ENCODE data around the gene SEC14L2. TPM values are rescaled to one million over a fixed set of nuclear protein-coding genes. Genes with fewer than 3 reads are reported as not detected.

SEC14L2 gene
- total and polyA plus RNA-seq, 3 donors from 2014 or later, result 2.2 to 4.7 (median 3.5) TPM

DNA sequence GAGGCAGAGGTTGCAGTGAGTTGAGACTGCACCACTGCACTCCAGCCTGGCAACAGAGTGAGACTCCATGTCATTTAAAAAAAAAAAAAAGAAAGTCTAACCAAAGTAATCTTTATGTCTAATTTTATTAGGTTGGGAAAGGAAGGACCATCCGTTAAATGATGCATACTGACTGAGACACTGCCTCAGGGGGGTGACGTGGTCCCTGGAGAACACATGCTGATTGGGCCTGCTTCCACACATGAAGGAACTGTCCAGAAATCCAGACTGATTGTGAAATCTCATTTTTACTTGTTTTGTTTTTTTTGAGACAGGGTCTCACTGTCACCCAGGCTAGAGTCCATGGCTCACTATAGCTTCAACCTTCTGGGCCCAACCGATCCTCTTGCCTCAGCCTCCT lies 45.6 kb upstream of the SEC14L2 start:
- Histone ChIP-seq H3K27ac (no peak overlapping the region), H3K9me3 (no peaks in the 10 kb centered on the region), H3K27me3 (no peaks in the 10 kb centered on the region), H3K4me1 (peaks cover 28% of the 10 kb centered on the region), H3K4me3 (no peak overlapping the region), H3K36me3 (ENCODE audit: low read depth, missing control alignments) (no peaks in the 10 kb centered on the region)
- WGBS, 2 donors, result 89 to 93% methylated on average over 3 of the region's 3 CpGs
- no peak for DNase-seq
- intact Hi-C loops (cut with DNase I; ENCODE audit: low total_unique reads), result no loop called here
- no peak for TF ChIP-seq POLR2A (IDR thresholded peaks at IDR 0.05)
- TF ChIP-seq, protein P1, sequence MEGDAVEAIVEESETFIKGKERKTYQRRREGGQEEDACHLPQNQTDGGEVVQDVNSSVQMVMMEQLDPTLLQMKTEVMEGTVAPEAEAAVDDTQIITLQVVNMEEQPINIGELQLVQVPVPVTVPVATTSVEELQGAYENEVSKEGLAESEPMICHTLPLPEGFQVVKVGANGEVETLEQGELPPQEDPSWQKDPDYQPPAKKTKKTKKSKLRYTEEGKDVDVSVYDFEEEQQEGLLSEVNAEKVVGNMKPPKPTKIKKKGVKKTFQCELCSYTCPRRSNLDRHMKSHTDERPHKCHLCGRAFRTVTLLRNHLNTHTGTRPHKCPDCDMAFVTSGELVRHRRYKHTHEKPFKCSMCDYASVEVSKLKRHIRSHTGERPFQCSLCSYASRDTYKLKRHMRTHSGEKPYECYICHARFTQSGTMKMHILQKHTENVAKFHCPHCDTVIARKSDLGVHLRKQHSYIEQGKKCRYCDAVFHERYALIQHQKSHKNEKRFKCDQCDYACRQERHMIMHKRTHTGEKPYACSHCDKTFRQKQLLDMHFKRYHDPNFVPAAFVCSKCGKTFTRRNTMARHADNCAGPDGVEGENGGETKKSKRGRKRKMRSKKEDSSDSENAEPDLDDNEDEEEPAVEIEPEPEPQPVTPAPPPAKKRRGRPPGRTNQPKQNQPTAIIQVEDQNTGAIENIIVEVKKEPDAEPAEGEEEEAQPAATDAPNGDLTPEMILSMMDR (IDR thresholded peaks at IDR 0.05), result no peak

- no peak overlapping the region for H3K4me3 ChIP-seq
- peaks cover 28% of the 10 kb centered on the region for H3K4me1 ChIP-seq
- no peak overlapping the region for H3K27ac ChIP-seq
- DNase-seq, result no peak
- 55 to 59% methylated on average over 5 of the region's 5 CpGs for WGBS, 2 donors
- no peaks in the 10 kb centered on the region for H3K36me3 ChIP-seq (ENCODE audit: low read depth, missing control alignments)
- intact Hi-C loops (cut with DNase I; ENCODE audit: low total_unique reads), result no loop called here
- TF ChIP-seq POLR2A (IDR thresholded peaks at IDR 0.05), result no peak
- TF ChIP-seq, protein P1 (IDR thresholded peaks at IDR 0.05), result no peak
- no peaks in the 10 kb centered on the region for H3K27me3 ChIP-seq
- H3K9me3 ChIP-seq, result no peaks in the 10 kb centered on the region
Measured at GRCh38 chr22:30354644-30355043, 42.2 kb upstream of the SEC14L2 start.

GRCh38 chr22:30356449-30357235 lies 40.2 kb upstream of the SEC14L2 start, which contains the start of the genes CCDC157 and SF3A1:
CCDC157 (plus strand) TSS chr22:30357007; CDS start chr22:30366001, 8,994 bp downstream.
SF3A1 (minus strand) TSS chr22:30356894; CDS start chr22:30356792, 102 bp downstream.
- 0 to 3% methylated on average over 12 to 87 of the region's 91 CpGs for WGBS, 2 donors
- intact Hi-C loops (cut with DNase I; ENCODE audit: low total_unique reads), result no loop called here
- Histone ChIP-seq H3K4me3 (peak within 1 kb of the TSS; percentile 86 to 93), H3K36me3 (ENCODE audit: low read depth, missing control alignments) (no peaks in the 10 kb centered on the region), H3K9me3 (no peaks in the 10 kb centered on the region), H3K27me3 (no peaks in the 10 kb centered on the region), H3K4me1 (peaks cover 28% of the 10 kb centered on the region), H3K27ac (peak within 1 kb of the TSS; percentile 94 to 96)
- TF ChIP-seq, protein P1 (IDR thresholded peaks at IDR 0.05), result peak in 1 of 3 experiments; percentile 1
- TF ChIP-seq POLR2A (IDR thresholded peaks at IDR 0.05), result peak; percentile 67
- peak; percentile 93 for DNase-seq

DNA sequence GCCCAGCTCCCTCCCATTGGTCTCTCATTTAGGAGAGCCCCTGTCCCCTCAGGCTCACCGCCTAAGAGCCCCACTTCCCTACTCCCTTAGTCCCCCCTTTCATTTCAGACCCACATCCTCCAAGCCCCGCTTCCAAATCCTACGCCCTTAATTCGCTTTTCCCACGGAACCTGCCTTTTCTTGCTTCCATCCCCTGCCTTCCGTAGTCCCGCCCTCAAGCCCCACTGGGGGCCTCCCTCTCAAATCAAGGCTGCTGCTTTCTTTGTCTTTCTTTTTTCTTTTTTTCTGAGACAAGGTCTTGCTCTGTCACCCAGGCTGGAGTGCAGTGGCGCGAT lies 39.6 kb upstream of the SEC14L2 start:
- peak overlapping the region; percentile 86 to 93 for H3K4me3 ChIP-seq
- peak overlapping the region; percentile 94 to 96 for H3K27ac ChIP-seq
- no peaks in the 10 kb centered on the region for H3K36me3 ChIP-seq (ENCODE audit: low read depth, missing control alignments)
- H3K27me3 ChIP-seq, result no peaks in the 10 kb centered on the region
- intact Hi-C loops (cut with DNase I; ENCODE audit: low total_unique reads), result no loop called here
- peaks cover 28% of the 10 kb centered on the region for H3K4me1 ChIP-seq
- DNase-seq, result no peak
- WGBS, 2 donors, result 2% methylated on average over 9 of the region's 9 CpGs
- H3K9me3 ChIP-seq, result no peaks in the 10 kb centered on the region
- TF ChIP-seq, protein P1 (IDR thresholded peaks at IDR 0.05), result no peak
- TF ChIP-seq POLR2A (IDR thresholded peaks at IDR 0.05), result no peak

All from testis (tissue), 3 donors.